IMR-90 (cell line): ENCODE measurements around the gene ARRDC3. TPM values are rescaled to one million over a fixed set of nuclear protein-coding genes. Genes with fewer than 3 reads are reported as not detected.
"Not testable (repeated sequence)": the region's sequence is repeated elsewhere in the genome, so short reads cannot be mapped to it uniquely, and the experiment has no call there.

Experiments
- ATAC-seq: fragments of 200-7000 bp; cut with Tn5 transposase; 2 replicates; pipeline ENCODE4 v1.9.1; 2020; ENCODE audit warnings: low read depth, mild to moderate bottlenecking, moderate library complexity
- BruUV-seq: library from RNA; stranded (reverse); fragments of 400-500 nt; replicated peaks from 2 replicates; lab custom pipeline; 2021; lab: Mats Ljungman, UMichigan
- CTCF ChIA-PET: fragments of 300-600 bp; formaldehyde crosslinking; extraction: SDS; loops from one replicate; lab custom pipeline; 2021; ENCODE audit warnings: antibody characterized with exemption; lab: Yijun Ruan, JAX
- POLR2A ChIA-PET: fragments of 300-600 bp; sonication (Branson Sonifier 250); formaldehyde crosslinking; loops from one replicate; lab custom pipeline; 2022; ENCODE audit warnings: antibody characterized with exemption; ENCODE audit not compliant: unreplicated experiment; lab: Charles Lee
- DNase-seq: peaks from one replicate; pipeline ENCODE4 v3.0.0; 2013
- H2AFZ ChIP-seq: replicated peaks from 2 replicates; pipeline ENCODE3; 2013; ENCODE audit warnings: low read length, mild to moderate bottlenecking; ENCODE audit not compliant: poor library complexity
- H2AK5ac ChIP-seq: 2 replicates; pipeline ENCODE4 v1.6.1; 2013; ENCODE audit warnings: low read depth, low read length, inconsistent platforms
- H2AK9ac ChIP-seq: replicated peaks from 2 replicates; pipeline ENCODE3; 2013; ENCODE audit warnings: mild to moderate bottlenecking, low read depth, low read length, moderate library complexity; ENCODE audit not compliant: poor library complexity
- H2BK120ac ChIP-seq: 2 replicates; pipeline ENCODE4 v1.6.1; 2013; ENCODE audit warnings: low read depth, low read length, inconsistent platforms
- H2BK15ac ChIP-seq: 3 replicates; pipeline ENCODE4 v1.6.1; 2013; ENCODE audit warnings: low read depth, low read length, inconsistent platforms
- H2BK20ac ChIP-seq: 2 replicates; pipeline ENCODE4 v1.6.1; 2013; ENCODE audit warnings: low read depth, mild to moderate bottlenecking, inconsistent platforms, low read length, moderate library complexity
- H2BK5ac ChIP-seq: 2 replicates; pipeline ENCODE4 v1.6.1; 2013; ENCODE audit warnings: mild to moderate bottlenecking, low read depth, low read length, inconsistent platforms; ENCODE audit not compliant: poor library complexity, severe bottlenecking
- H3K14ac ChIP-seq: replicated peaks from 2 replicates; pipeline ENCODE4 v1.6.1; 2013; ENCODE audit warnings: low read depth, low read length, inconsistent platforms
- H3K18ac ChIP-seq: 2 replicates; pipeline ENCODE4 v1.6.1; 2013; ENCODE audit warnings: low read depth, low read length, control low read depth
- H3K23ac ChIP-seq: 2 replicates; pipeline ENCODE4 v1.6.1; 2013; ENCODE audit warnings: low read depth, low read length, inconsistent platforms
- H3K27ac ChIP-seq: 2 replicates; pipeline ENCODE4 v1.5.1; 2013; ENCODE audit warnings: mild to moderate bottlenecking, control low read depth, low read length; ENCODE audit not compliant: insufficient read depth
- H3K27me3 ChIP-seq: 2 replicates; pipeline ENCODE4 v1.6.1; 2013; ENCODE audit warnings: low read length; ENCODE audit not compliant: control insufficient read depth, insufficient read depth
- H3K36me3 ChIP-seq: 2 replicates; pipeline ENCODE4 v1.6.1; 2013; ENCODE audit warnings: low read length, mixed read lengths; ENCODE audit not compliant: control insufficient read depth, insufficient read depth
- H3K4ac ChIP-seq: 2 replicates; pipeline ENCODE4 v1.6.1; 2013; ENCODE audit warnings: low read depth, low read length, inconsistent platforms
- H3K4me1 ChIP-seq: 2 replicates; pipeline ENCODE4 v1.6.1; 2013; ENCODE audit warnings: low read length, mixed read lengths; ENCODE audit not compliant: control insufficient read depth, insufficient read depth
- H3K4me2 ChIP-seq: 2 replicates; pipeline ENCODE4 v1.6.1; 2013; ENCODE audit warnings: low read depth, mild to moderate bottlenecking, control low read depth, low read length, moderate library complexity
- H3K4me3 ChIP-seq: 2 replicates; pipeline ENCODE4 v1.5.1; 2013; ENCODE audit warnings: low read depth, mild to moderate bottlenecking, control low read depth, low read length, moderate library complexity; ENCODE audit not compliant: insufficient read depth
- H3K56ac ChIP-seq: 2 replicates; pipeline ENCODE4 v1.6.1; 2013; ENCODE audit warnings: low read length, inconsistent platforms; ENCODE audit not compliant: insufficient read depth; ENCODE audit errors: extremely low read depth
- H3K79me1 ChIP-seq, 2 experiments: 2 replicates each; pipeline ENCODE4 v1.6.1; 2013; ENCODE audit warnings: low read length in 2 of 2, inconsistent platforms in 1 of 2, low read depth in 1 of 2
- H3K9ac ChIP-seq: 2 replicates; pipeline ENCODE4 v1.6.1; 2013; ENCODE audit warnings: low read depth, low read length, control low read depth
- H3K9me1 ChIP-seq: 2 replicates; pipeline ENCODE4 v1.6.1; 2013; ENCODE audit warnings: low read length, inconsistent platforms; ENCODE audit not compliant: insufficient read depth
- H3K9me3 ChIP-seq: 2 replicates; pipeline ENCODE4 v1.6.1; 2013; ENCODE audit warnings: low read length; ENCODE audit not compliant: control insufficient read depth, insufficient read depth
- H4K20me1 ChIP-seq: 2 replicates; pipeline ENCODE4 v1.6.1; 2013; ENCODE audit warnings: low read length, inconsistent platforms; ENCODE audit not compliant: insufficient read depth
- H4K5ac ChIP-seq: 2 replicates; pipeline ENCODE4 v1.6.1; 2013; ENCODE audit warnings: mild to moderate bottlenecking, low read depth, low read length, control low read depth
- H4K8ac ChIP-seq, 2 experiments: 2 replicates each; pipeline ENCODE4 v1.6.1; 2013; ENCODE audit warnings: low read depth in 2 of 2, low read length in 2 of 2, control low read depth in 1 of 2, inconsistent platforms in 1 of 2
- H4K91ac ChIP-seq: 2 replicates; pipeline ENCODE4 v1.6.1; 2013; ENCODE audit warnings: low read depth, low read length, inconsistent platforms; ENCODE audit not compliant: insufficient read depth
- dilution Hi-C: fragments of 300-500 bp; cut with HindIII; formaldehyde crosslinking; loops from one replicate; pipeline ENCODE4 v1.14.3; 2018; ENCODE audit warnings: low sequenced_read_pairs; ENCODE audit not compliant: unreplicated experiment
- in situ Hi-C: fragments of 300-500 bp; cut with MboI; formaldehyde crosslinking; loops from 3 replicates; pipeline ENCODE4 v1.14.3; 2019; ENCODE audit warnings: low sequenced_read_pairs, inconsistent platforms, mixed read lengths
- intact Hi-C: fragments of 100-400 bp; cut with micrococcal nuclease; formaldehyde crosslinking; loops from 2 replicates; pipeline ENCODE4 v1.10.0; 2022
- polyA plus RNA-seq, 3 experiments: library from polyadenylated mRNA; depleted of rRNA; stranded (reverse); fragments of >200 nt; gene quantifications; 2 replicates each; pipeline ENCODE4 v1.2.3, GENCODE V29; 2012; ENCODE audit warnings: low replicate concordance in 1 of 3
- total RNA-seq: library from RNA; depleted of rRNA; stranded (reverse); fragments of >200 nt; gene quantifications from 2 replicates; pipeline ENCODE4 v1.2.3, GENCODE V29; 2012

Gene ARRDC3
- total and polyA plus RNA-seq, 2 of the 4 experiments (the other 2 are of a cell fraction) = 19.3 to 86.7 TPM

GRCh38 chr5:91389555-91389954 lies 6.4 kb upstream of the ARRDC3 start:
- DNase-seq, H2BK5ac ChIP-seq, H3K9me1 ChIP-seq, H2AK9ac ChIP-seq, H3K9ac ChIP-seq, dilution Hi-C loops, H3K27ac ChIP-seq, H3K4me1 ChIP-seq, H2BK120ac ChIP-seq, H3K4me3 ChIP-seq, H3K4ac ChIP-seq, H4K20me1 ChIP-seq, H2AK5ac ChIP-seq, H2AFZ ChIP-seq, intact Hi-C loops, H3K14ac ChIP-seq, H4K8ac ChIP-seq, H3K4me2 ChIP-seq, H2BK15ac ChIP-seq, BruUV-seq, H3K79me1 ChIP-seq, H3K36me3 ChIP-seq, H4K5ac ChIP-seq, POLR2A ChIA-PET, H3K27me3 ChIP-seq, H3K23ac ChIP-seq, H4K91ac ChIP-seq, H3K18ac ChIP-seq, H2BK20ac ChIP-seq, ATAC-seq, H3K56ac ChIP-seq, H3K9me3 ChIP-seq: not testable (repeated sequence)
- CTCF ChIA-PET = interaction anchor here (0.6 kb wide), 1 partner anchor 457 kb away, joined by 3 read pairs; no protein-coding TSS in a partner anchor
- in situ Hi-C loops = loop anchor here (5.0 kb wide), 1 partner anchor 292 kb away; no protein-coding TSS in a partner anchor
